ENCODE measurements around the gene RPS6KA4.

RPS6KA4 gene

GRCh38 chr11:64356498-64357411, 2.2 kb upstream of the RPS6KA4 start:
- Histone ChIP-seq H3K36me3 (ENCODE audit: control insufficient read depth, insufficient read depth, low read length) (peaks cover 20% of the 10 kb centered on the region), H3K4me1 (ENCODE audit: control insufficient read depth, insufficient read depth, low read length, poor library complexity, severe bottlenecking) (peaks cover 29% of the 10 kb centered on the region), H3K9me3 (ENCODE audit: control insufficient read depth, low read length) (no peaks in the 10 kb centered on the region), H3K27me3 (replicated peaks; ENCODE audit: control insufficient read depth, insufficient read depth, low read length, poor library complexity, severe bottlenecking) (no peaks in the 10 kb centered on the region), H3K4me3 (ENCODE audit: insufficient read depth, low read depth, low read length, poor library complexity, severe bottlenecking) (no peak overlapping the region), H3K27ac (ENCODE audit: insufficient read depth, low read length, poor library complexity, severe bottlenecking) (no peak overlapping the region)
- no peak for DNase-seq

GRCh38 chr11:64357446-64357845, 1.5 kb upstream of the RPS6KA4 start:
- no peak overlapping the region for H3K27ac ChIP-seq (ENCODE audit: insufficient read depth, low read length, poor library complexity, severe bottlenecking)

GRCh38 chr11:64357904-64358535, 942 bp upstream of the RPS6KA4 start:
- Histone ChIP-seq H3K4me3 (ENCODE audit: insufficient read depth, low read depth, low read length, poor library complexity, severe bottlenecking) (peak overlapping the region; percentile 48), H3K27ac (ENCODE audit: insufficient read depth, low read length, poor library complexity, severe bottlenecking) (no peak overlapping the region), H3K9me3 (ENCODE audit: control insufficient read depth, low read length) (no peaks in the 10 kb centered on the region), H3K4me1 (ENCODE audit: control insufficient read depth, insufficient read depth, low read length, poor library complexity, severe bottlenecking) (peaks cover 29% of the 10 kb centered on the region), H3K27me3 (replicated peaks; ENCODE audit: control insufficient read depth, insufficient read depth, low read length, poor library complexity, severe bottlenecking) (no peaks in the 10 kb centered on the region), H3K36me3 (ENCODE audit: control insufficient read depth, insufficient read depth, low read length) (peaks cover 28% of the 10 kb centered on the region)
- no peak for DNase-seq

More at GRCh38 chr11:64357446-64357845, 1.5 kb upstream of the RPS6KA4 start:
- H3K4me1 ChIP-seq (ENCODE audit: control insufficient read depth, insufficient read depth, low read length, poor library complexity, severe bottlenecking), result peaks cover 29% of the 10 kb centered on the region
- H3K4me3 ChIP-seq (ENCODE audit: insufficient read depth, low read depth, low read length, poor library complexity, severe bottlenecking), result no peak overlapping the region
- H3K36me3 ChIP-seq (ENCODE audit: control insufficient read depth, insufficient read depth, low read length), result peaks cover 24% of the 10 kb centered on the region
- no peak for DNase-seq
- no peaks in the 10 kb centered on the region for H3K27me3 ChIP-seq (replicated peaks; ENCODE audit: control insufficient read depth, insufficient read depth, low read length, poor library complexity, severe bottlenecking)
- no peaks in the 10 kb centered on the region for H3K9me3 ChIP-seq (ENCODE audit: control insufficient read depth, low read length)

GRCh38 chr11:64358536-64358906, 441 bp upstream of the RPS6KA4 start:
- Histone ChIP-seq H3K27ac (ENCODE audit: insufficient read depth, low read length, poor library complexity, severe bottlenecking) (peak overlapping the region; percentile 55), H3K4me3 (ENCODE audit: insufficient read depth, low read depth, low read length, poor library complexity, severe bottlenecking) (peak overlapping the region; percentile 48), H3K9me3 (ENCODE audit: control insufficient read depth, low read length) (no peaks in the 10 kb centered on the region), H3K27me3 (replicated peaks; ENCODE audit: control insufficient read depth, insufficient read depth, low read length, poor library complexity, severe bottlenecking) (no peaks in the 10 kb centered on the region), H3K36me3 (ENCODE audit: control insufficient read depth, insufficient read depth, low read length) (peaks cover 33% of the 10 kb centered on the region), H3K4me1 (ENCODE audit: control insufficient read depth, insufficient read depth, low read length, poor library complexity, severe bottlenecking) (peaks cover 29% of the 10 kb centered on the region)
- no peak for DNase-seq

DNA sequence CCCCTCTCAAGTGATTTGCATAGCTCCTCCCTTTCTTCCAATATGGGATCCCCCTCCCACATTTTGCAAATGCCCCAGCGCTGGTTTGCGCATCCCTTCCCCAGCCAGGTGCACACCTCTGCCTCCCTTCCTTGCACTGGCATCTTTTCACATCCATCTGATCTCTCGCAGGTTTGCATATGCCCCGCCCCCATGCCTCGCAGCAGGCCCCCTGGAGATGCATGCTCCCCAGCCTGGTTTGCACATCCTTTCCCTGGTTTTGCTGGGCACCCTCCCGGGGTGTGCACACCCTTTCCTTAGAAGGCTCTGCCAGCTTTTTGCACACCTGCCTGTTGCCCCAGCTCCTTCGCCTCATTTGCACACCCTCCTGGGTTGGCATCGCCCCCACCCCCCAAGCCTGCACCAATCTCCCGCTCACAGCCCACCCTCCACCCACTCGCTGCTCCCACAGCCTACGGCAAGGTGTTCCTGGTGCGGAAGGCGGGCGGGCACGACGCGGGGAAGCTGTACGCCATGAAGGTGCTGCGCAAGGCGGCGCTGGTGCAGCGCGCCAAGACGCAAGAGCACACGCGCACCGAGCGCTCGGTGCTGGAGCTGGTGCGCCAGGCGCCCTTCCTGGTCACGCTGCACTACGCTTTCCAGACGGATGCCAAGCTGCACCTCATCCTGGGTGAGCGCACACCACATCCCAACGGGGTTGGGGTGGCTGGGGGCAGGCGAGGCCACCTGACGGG, 917 bp downstream of the RPS6KA4 start:
- peak overlapping the region; percentile 81 for H3K4me3 ChIP-seq (ENCODE audit: insufficient read depth, low read depth, low read length, poor library complexity, severe bottlenecking)
- peaks cover 29% of the 10 kb centered on the region for H3K4me1 ChIP-seq (ENCODE audit: control insufficient read depth, insufficient read depth, low read length, poor library complexity, severe bottlenecking)
- H3K36me3 ChIP-seq (ENCODE audit: control insufficient read depth, insufficient read depth, low read length), result peaks cover 34% of the 10 kb centered on the region
- no peak for DNase-seq
- peak overlapping the region; percentile 56 for H3K27ac ChIP-seq (ENCODE audit: insufficient read depth, low read length, poor library complexity, severe bottlenecking)
- H3K27me3 ChIP-seq (replicated peaks; ENCODE audit: control insufficient read depth, insufficient read depth, low read length, poor library complexity, severe bottlenecking), result no peaks in the 10 kb centered on the region
- H3K9me3 ChIP-seq (ENCODE audit: control insufficient read depth, low read length), result no peaks in the 10 kb centered on the region

DNA sequence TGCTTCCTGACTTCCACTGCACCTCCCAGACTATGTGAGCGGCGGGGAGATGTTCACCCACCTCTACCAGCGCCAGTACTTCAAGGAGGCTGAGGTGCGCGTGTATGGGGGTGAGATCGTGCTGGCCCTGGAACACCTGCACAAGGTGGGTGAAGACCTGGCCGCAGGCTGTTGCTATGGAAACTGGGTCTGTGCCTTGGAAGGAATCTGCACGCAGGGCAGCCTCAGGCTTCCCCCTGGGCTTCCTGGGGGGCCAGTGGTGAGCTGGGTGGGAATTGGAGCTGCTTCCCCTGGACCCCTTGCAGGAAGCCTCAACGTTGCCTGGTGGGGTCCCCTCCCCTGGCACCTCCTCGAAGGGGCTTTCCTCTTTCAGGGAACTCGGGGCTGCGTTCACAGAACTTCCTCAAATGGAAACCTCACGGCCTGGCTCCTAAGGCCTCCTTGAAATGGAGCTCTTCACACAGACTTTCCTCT, 1.5 kb downstream of the RPS6KA4 start:
- peaks cover 40% of the 10 kb centered on the region for H3K36me3 ChIP-seq (ENCODE audit: control insufficient read depth, insufficient read depth, low read length)
- H3K4me1 ChIP-seq (ENCODE audit: control insufficient read depth, insufficient read depth, low read length, poor library complexity, severe bottlenecking), result peaks cover 29% of the 10 kb centered on the region
- DNase-seq, result no peak
- H3K4me3 ChIP-seq (ENCODE audit: insufficient read depth, low read depth, low read length, poor library complexity, severe bottlenecking), result peak overlapping the region; percentile 81
- H3K27ac ChIP-seq (ENCODE audit: insufficient read depth, low read length, poor library complexity, severe bottlenecking), result no peak overlapping the region
- no peaks in the 10 kb centered on the region for H3K9me3 ChIP-seq (ENCODE audit: control insufficient read depth, low read length)
- H3K27me3 ChIP-seq (replicated peaks; ENCODE audit: control insufficient read depth, insufficient read depth, low read length, poor library complexity, severe bottlenecking), result no peaks in the 10 kb centered on the region

- Histone ChIP-seq H3K27me3 (replicated peaks; ENCODE audit: control insufficient read depth, insufficient read depth, low read length, poor library complexity, severe bottlenecking) (no peaks in the 10 kb centered on the region), H3K4me3 (ENCODE audit: insufficient read depth, low read depth, low read length, poor library complexity, severe bottlenecking) (no peak overlapping the region), H3K27ac (ENCODE audit: insufficient read depth, low read length, poor library complexity, severe bottlenecking) (no peak overlapping the region), H3K9me3 (ENCODE audit: control insufficient read depth, low read length) (no peaks in the 10 kb centered on the region), H3K4me1 (ENCODE audit: control insufficient read depth, insufficient read depth, low read length, poor library complexity, severe bottlenecking) (peaks cover 29% of the 10 kb centered on the region), H3K36me3 (ENCODE audit: control insufficient read depth, insufficient read depth, low read length) (peaks cover 44% of the 10 kb centered on the region)
- no peak for DNase-seq
Measured at GRCh38 chr11:64361659-64362058, 2.7 kb downstream of the RPS6KA4 start.

- DNase-seq, result no peak
- H3K27ac ChIP-seq (ENCODE audit: insufficient read depth, low read length, poor library complexity, severe bottlenecking), result no peak overlapping the region
Measured at GRCh38 chr11:64362339-64362738, 3.4 kb downstream of the RPS6KA4 start.

DNA sequence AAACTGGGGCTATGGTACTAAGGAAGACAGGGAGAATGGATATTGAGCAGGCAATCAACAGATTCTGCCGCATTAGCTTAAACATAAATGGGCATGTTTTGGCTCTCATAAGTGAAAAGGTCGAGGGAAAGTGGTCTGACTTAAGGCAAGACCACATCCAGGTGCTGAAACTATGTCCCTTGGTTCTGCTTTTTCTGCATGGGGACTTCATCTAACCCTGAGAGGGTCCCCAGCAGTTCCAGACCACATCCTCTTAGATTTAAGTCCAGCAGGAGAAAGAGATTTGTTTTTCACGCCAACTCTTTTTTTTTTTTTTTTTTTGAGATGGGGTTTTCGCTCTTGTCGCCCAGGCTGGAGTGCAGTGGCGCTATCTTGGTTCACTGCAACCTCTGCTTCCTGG, 5.5 kb downstream of the RPS6KA4 start:
- no peak for DNase-seq
- Histone ChIP-seq H3K27ac (ENCODE audit: insufficient read depth, low read length, poor library complexity, severe bottlenecking) (no peak overlapping the region), H3K4me1 (ENCODE audit: control insufficient read depth, insufficient read depth, low read length, poor library complexity, severe bottlenecking) (peaks cover 11% of the 10 kb centered on the region), H3K36me3 (ENCODE audit: control insufficient read depth, insufficient read depth, low read length) (peaks cover 58% of the 10 kb centered on the region), H3K9me3 (ENCODE audit: control insufficient read depth, low read length) (no peaks in the 10 kb centered on the region), H3K27me3 (replicated peaks; ENCODE audit: control insufficient read depth, insufficient read depth, low read length, poor library complexity, severe bottlenecking) (no peaks in the 10 kb centered on the region), H3K4me3 (ENCODE audit: insufficient read depth, low read depth, low read length, poor library complexity, severe bottlenecking) (no peak overlapping the region)

More at GRCh38 chr11:64362339-64362738, 3.4 kb downstream of the RPS6KA4 start:
- H3K4me3 ChIP-seq (ENCODE audit: insufficient read depth, low read depth, low read length, poor library complexity, severe bottlenecking), result no peak overlapping the region
- peaks cover 45% of the 10 kb centered on the region for H3K36me3 ChIP-seq (ENCODE audit: control insufficient read depth, insufficient read depth, low read length)
- H3K4me1 ChIP-seq (ENCODE audit: control insufficient read depth, insufficient read depth, low read length, poor library complexity, severe bottlenecking), result peaks cover 28% of the 10 kb centered on the region
- no peaks in the 10 kb centered on the region for H3K27me3 ChIP-seq (replicated peaks; ENCODE audit: control insufficient read depth, insufficient read depth, low read length, poor library complexity, severe bottlenecking)
- H3K9me3 ChIP-seq (ENCODE audit: control insufficient read depth, low read length), result no peaks in the 10 kb centered on the region
